GM19239 (cell line): ENCODE measurements around the gene CCDC167.
A peak's percentile ranks its signal among the peaks of the same experiment; 100 is the strongest.

Experiments
- DNase-seq: peaks from one replicate; pipeline ENCODE4 v3.0.0; 2011; ENCODE audit warnings: low spot score; ENCODE audit not compliant: insufficient read length
- FAIRE-seq: peaks from 2 replicates; lab custom pipeline; 2011; peaks lifted over from hg19 to GRCh38; lab: Jason Lieb, UNC

CCDC167 gene

GRCh38 chr6:37499433-37500293, at the start of gene CCDC167:
Gene CCDC167 (minus strand): TSS chr6:37499893. CDS start chr6:37499863, 30 bp downstream.
- FAIRE-seq = peak; percentile 99
- DNase-seq = peak; percentile 85

DNA sequence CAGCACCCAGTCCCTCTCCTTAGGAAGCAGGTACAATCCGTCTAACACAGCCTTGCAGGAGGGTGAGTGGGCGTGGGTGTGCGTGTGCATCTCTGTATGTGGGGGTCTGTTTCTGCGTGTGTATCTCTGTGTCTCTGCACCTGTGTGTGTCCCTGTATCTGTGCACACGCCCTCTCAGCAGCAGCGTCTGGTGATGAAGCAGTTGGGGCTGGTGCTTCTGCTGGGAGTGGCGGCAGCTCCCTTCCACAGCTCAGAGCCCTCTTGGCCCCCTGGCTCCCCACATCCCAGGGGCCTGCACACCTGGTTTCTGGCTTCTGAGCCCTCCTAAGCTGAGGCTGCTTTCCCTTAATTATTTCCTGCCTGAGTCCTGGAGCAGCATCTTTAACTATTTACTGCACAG, 49.5 kb upstream of the CCDC167 start:
- no peak for FAIRE-seq
- no peak for DNase-seq

DNA sequence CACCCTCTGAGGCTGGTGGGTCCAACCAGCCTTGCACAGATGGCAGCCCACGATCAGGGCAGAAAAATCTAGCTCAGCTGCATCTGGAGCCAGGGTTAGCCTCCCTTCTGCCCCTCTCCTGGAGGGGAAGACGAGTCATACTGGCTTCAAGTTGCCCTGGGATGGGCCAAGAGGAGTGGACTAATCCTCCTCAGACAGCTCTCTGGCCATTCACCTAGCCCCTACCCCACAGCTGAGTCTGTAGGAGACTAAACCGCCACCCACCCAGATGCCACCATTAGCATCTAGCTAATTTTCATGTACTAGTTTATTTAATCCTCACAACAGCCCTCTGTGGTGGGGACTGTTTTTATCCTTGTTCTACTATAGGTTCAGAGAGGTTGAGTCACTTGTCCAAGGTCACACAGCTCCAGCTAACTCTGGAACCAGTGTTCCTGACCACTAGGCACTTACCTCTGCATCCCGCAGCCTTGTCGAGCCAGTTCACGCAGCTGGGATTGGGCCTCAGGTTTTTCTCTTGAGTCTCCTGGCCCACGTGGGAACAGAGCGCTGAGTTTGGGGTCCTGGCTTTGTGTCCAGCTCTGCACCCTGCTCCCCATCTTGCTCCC, 48.5 kb upstream of the CCDC167 start:
- no peak for DNase-seq

DNA sequence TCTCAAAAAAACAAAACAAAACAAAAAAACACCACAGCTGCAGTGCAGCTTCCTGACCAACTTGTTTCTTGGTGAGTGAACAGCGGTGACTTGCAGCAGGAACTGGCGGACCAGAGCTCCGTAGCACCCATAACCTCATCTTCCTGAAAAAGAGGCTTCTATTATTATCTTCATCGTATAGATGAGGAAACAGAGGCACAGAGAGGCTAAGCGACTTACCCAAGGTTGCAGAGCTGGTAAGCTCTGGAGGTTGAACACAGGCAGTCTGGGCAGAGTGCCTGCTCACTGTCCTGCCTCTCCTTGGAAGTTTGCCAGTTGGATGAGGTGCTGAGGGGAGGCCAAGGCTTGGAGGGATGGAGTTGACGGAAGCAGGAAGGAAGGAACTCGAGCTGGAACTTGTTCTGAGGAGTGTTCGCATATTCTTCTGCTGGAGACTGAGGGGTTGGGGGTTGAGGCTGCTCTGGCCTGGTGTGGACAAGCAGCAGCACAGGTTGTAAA, 47.9 kb upstream of the CCDC167 start:
- FAIRE-seq (peak; percentile 8), DNase-seq (no peak)

More for the DNA sequence above, 48.5 kb upstream of the CCDC167 start:
- no peak for FAIRE-seq

DNA sequence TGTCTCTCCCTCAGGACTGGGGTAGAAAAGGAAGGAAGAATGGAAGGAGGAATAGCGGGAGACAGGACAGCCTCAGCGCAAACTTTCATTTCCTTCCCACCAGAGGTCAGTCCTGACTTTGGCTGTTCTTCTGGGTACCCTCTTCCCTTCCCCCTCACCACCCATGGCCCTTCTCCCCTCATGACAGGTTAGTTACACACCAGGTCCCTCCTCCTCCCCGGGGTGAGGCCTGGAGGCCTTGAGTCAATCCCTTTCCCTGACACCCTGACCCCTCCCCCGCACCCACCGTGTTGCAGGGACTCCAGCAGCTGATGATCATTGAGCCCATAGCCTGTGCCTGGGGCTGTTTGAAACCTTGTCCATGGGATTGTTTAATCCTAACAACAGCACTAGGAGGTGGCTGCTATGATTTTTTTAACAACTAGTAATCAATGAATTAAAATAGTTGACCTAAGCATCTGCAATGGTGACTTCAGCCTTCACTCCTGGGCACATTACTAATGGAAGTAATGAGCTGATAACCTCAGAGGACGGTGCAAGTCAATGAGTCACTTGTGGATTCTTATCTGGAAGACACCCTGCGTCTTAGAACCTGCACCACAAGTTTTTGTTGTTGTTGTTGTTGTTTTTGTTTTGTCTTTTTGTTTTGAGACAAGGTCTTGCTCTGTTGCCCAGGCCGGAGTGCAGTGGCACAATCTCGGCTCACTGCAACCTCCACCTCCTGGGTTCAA, 46.6 kb upstream of the CCDC167 start:
- no peak for FAIRE-seq
- DNase-seq = no peak

DNA sequence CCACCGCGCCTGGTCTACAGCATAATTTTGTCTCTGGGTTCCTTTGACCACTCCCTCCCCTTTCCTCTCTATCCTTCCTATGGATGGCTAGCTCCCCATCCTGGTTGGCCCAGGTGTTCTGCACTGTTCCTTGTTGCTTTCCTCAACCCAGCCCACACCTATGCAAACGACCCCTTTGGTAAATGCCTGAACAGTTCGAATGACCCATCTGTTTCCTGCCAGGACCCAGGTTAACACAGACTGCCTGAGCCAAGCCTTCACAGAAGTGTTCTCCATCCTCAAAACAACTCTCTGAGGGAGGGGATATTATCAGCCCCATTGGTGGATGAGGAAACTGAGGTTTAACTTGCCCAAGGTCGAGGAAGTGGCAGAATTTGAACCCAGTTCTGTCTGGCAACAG, 44.8 kb upstream of the CCDC167 start:
- FAIRE-seq (no peak), DNase-seq (no peak)

DNA sequence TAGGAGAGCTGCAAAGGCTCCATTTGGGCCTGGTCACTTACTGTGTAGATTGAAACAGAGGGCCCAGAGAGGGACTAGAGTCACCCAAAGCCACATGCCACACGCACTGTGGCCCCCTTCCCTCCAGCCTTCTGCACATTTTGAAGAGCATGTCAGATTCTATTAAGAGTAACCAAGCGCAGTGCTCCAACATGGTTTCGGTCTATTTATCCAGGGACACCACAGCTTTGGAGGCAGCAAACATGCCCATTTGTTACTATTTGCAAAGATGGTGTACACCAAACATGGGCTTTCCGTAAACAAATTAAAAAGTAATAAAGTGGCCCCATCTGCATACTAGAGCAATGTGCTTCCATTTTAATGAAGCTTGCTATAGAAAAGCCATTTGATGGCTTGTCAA, 43.7 kb upstream of the CCDC167 start:
- FAIRE-seq (no peak), DNase-seq (no peak)

DNA sequence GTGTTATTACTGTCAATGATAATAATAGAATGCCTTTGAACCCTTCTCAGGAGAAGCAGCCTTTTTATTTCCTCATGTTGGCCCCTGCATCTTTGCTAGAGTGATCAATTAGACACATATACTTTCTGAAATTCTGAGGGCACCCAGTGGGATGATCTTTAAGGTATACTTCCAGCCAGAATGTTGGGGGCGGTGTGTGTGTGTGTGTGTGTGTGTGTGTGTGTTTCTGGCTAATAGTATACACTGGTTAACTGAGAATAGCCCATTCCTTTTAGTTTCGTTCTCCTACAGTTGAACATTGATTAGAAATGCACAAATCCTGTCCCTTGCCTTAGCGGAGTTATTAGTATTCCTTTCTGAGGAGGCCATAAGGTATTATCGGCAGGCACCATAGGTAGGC, 41.7 kb upstream of the CCDC167 start:
- FAIRE-seq (no peak), DNase-seq (no peak)

DNA sequence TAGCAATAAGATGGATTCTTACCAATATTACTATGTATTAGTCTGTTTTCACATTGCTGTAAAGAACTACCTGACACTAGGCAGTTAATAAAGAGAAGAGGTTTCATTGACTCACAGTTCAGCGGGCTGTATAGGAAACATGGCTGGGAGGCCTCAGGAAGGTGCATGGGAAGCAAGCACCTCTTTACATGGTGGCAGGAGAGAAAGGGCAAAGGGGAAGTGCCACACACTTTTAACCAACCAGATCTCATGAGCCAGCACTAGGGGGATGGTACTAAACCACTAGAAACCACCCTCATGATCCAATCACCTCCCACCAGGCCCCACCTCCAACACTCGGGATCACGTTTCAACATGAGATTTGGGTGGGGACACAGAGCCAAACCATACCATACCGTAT, 40.7 kb upstream of the CCDC167 start:
- DNase-seq (no peak), FAIRE-seq (no peak)

DNA sequence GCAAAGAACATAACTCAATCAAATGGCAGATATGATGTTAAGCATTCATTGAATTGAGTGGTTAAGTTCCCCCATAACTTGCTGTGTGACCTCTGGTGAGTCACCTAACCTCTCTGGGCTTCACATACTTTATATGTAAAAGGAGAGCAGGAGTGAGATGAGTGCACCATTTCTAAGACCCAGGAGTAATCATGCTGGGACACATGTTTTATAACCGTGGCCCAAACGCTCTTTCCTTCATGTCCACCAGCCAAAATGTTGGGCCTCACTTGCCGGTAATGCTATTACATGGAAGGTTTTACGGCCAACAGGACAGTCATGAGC, 40.3 kb upstream of the CCDC167 start:
- no peak for FAIRE-seq
- no peak for DNase-seq

DNA sequence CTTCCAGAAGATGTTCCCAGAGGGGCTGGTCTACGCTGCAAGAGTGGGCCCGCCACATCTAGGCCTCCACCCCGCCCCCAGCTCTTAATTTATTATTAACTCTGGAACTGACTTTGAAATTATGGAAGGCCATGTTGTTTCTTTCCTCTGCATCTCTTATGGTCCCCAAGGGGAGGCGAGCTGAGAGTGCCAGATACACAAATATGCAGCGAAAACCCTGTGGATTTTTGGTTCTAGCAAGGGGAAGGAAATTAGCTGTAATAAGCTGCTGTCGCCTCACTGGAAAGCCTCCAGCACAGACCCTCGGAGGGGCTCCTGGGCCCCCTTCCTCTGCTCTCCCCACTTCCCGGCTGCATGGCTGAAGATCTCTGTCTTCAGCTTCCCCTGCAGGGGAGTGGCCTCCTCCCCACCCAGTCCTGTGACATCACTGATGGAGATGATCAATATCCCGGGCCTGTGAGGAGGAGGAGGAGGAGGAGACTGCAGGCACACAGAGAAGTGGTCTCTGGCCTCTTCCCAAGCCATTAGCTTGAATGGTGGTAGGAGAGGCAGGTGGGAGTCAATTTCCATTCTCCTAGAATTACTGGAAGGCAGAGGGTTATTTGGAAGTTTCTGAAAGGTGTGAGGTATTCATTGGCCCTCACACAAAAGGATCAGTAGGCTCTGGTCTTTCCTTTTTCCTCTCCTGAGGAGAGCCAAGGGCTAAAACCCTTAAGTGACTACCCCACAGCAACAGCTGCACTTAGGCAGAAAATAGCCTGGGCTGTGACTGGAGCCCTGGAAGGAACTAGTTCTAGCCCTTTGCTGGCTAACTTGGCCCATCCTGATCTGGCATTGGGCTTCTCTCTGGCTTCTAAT, 39.7 kb upstream of the CCDC167 start:
- DNase-seq = no peak

DNA sequence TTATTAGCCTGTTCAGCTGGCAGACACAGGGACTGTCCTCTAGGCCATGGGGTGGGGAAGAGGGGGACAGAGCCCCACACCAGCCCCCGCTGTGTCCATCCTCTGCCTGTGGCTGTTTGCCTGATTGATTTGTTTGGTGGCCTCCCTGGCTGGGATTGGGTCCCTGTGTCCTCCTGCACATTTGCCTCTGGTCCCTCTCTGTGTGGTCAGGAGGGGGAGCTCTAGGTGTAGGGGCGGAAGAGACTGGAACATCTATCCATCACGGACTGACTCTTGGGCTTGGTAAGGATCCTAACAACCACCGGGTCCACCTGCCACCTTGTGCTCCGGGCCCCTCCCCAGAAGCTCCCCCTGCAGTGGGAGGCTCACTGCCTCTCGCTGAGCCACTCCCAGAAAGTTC, 38.4 kb upstream of the CCDC167 start:
- FAIRE-seq = no peak
- no peak for DNase-seq

More for the DNA sequence above, 39.7 kb upstream of the CCDC167 start:
- no peak for FAIRE-seq

GRCh38 chr6:37537548-37537947, 37.9 kb upstream of the CCDC167 start:
- DNase-seq = no peak
- FAIRE-seq = no peak

DNA sequence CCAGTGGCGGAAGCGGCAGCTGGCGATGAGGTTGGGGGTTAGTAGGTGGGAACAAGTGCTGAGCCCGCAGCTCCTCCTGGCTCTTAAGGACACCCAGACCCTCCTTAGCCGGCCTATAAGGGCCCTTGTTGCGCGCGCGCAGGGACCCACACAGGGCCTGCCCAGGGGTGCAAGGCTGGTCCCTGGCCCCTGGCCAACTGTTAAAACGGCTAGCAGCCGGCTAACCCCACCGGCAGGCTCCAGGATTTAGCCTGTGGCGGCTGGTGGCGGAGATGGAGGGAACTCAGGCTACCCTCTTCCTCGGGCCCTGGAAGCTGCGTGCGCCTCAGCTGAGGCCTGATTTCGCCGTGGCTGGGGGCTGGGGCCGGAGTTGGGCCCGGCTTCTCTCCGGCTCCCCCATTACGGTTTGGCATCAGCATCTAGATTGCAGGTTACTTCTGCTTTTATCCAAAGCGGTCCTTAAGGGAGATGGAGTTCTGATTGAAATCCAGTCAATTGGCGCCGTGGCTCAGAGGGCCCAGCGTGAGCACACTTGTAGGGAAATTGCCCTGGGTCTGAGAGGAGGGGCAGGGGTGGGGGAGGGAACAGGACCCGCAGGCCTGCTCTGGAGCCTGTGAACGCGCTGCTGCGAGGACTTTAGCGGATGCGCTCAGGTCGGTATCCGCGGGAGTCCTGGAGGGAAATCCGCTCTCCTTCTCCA, 36.9 kb upstream of the CCDC167 start:
- no peak for FAIRE-seq
- no peak for DNase-seq

GRCh38 chr6:37535759-37536490, 36.2 kb upstream of the CCDC167 start:
- DNase-seq (peak; percentile 53), FAIRE-seq (peak; percentile 80)

DNA sequence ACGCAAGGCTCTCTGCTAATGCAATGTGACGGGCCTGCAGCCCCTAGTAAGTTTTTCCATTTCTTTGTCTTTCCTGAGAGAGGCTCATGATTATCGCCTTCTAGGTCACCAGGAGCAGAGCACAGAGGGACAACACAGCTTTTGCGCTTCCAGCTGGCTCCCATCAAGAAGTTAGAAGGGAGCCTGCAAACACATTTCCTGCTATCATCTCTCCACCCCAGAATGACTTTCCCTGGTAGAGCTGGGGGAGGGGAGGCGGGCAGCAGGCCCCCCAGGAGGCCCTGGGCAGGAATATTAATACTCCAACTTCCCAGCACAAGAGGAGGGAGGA, 35.7 kb upstream of the CCDC167 start:
- DNase-seq = no peak
- FAIRE-seq = no peak

DNA sequence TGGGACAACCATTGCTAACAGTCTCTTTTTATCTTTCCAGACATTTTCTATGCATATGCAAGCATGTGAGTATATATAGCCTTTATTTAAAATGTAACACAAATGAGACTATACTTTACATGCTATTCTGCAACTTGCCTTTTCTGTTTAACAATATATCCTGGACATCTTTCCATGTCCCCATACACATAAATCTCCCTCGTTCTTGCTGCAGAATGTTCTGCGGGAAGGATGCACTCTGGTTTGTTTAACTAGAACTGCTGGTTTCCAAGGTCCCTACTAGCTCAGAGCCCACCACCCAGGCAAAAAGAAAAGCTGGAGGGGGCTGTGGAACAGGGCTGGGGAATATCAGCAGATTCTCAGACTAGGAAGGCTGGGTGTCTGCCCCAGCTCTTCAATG, 35.2 kb upstream of the CCDC167 start:
- FAIRE-seq (no peak), DNase-seq (no peak)

DNA sequence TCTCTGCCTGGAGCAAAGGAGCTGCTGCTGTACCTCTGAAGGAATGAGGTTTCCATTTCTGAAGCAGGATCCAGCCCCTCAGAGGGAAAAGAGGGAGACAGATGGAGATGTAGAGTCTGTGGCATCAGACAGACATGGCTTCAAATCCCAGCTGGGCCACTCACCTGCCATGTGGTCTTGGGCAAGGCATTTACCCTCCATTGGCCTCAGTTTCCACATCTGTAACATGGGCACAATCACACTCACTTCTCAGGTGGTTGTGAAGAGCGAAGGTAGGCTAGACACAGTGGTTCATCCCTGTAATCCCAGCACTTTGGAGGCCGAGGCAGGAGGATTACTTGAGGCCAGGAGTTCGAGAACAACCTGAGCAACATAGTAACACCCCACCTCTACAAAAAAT, 32.4 kb upstream of the CCDC167 start:
- FAIRE-seq (no peak), DNase-seq (no peak)

DNA sequence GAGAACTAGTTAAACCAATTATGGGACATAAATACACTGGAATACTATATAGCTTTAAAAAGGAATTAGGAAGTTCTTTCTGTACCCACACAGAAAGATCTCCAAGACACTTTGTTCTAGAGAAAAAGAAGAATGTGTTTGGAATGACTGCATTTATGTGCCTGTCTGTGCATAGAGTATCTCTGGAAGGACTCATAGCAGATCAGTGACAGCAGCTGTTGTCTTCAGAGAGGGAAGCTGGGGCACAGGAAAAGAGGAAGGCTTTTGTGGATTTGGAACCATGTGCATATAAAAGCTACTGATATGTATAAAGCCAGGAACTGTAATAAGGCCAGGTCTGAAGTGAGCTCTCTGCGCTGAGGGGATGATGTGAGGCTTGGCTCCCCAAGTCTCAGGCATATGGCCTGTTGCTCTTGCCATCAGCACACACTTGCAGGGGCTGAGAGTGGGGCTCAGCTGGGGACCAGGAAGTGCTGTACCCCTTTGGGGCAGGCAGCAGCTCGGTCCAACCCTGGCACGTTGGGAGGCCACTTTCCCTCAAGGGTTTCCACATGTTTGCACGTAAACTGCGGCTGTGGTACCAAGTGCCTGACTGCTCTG, 31.8 kb upstream of the CCDC167 start:
- FAIRE-seq (no peak), DNase-seq (no peak)
